ENCODE measurements around the gene H6PD. TPM values are rescaled to one million over a fixed set of nuclear protein-coding genes. Genes with fewer than 3 reads are reported as not detected.

The H6PD gene
- total and polyA plus RNA-seq, 2 experiments from 2014 or later: 1.2 to 4.7 TPM

DNA sequence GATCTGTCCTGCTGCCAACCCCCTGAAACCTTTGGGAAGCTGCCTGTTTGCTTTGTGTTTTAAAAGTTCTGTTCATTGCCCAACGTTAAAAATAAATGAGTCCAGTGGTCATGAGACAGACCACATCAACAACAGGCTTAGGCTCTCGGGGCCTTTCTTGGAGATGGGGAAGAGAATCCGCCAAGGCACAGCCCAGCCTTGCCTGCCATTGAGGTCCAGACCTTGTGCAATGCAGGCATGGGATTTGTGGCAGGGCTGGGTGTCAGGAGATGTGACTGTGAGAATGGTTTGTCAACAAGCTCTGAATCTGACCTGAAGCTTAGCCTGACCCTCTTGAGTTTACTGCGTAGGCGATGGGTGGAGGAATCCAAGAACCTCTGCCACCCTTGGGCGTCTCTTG is 62.3 kb downstream of the H6PD start:
- H3K36me3 ChIP-seq (ENCODE audit: insufficient read depth): no peaks in the 10 kb centered on the region
- H3K27ac Mint-ChIP-seq: no peak overlapping the region
- H3K4me2 ChIP-seq: no peak overlapping the region
- no peaks in the 10 kb centered on the region; the same call in 1 of the 2 replicates for H4K20me1 ChIP-seq (replicated peaks; ENCODE audit: insufficient read depth)
- no peak overlapping the region for H3K4me3 Mint-ChIP-seq
- TF ChIP-seq, protein P1, sequence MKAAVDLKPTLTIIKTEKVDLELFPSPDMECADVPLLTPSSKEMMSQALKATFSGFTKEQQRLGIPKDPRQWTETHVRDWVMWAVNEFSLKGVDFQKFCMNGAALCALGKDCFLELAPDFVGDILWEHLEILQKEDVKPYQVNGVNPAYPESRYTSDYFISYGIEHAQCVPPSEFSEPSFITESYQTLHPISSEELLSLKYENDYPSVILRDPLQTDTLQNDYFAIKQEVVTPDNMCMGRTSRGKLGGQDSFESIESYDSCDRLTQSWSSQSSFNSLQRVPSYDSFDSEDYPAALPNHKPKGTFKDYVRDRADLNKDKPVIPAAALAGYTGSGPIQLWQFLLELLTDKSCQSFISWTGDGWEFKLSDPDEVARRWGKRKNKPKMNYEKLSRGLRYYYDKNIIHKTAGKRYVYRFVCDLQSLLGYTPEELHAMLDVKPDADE (IDR thresholded peaks at IDR 0.05): no peak
- TF ChIP-seq STAT1 (IDR thresholded peaks at IDR 0.05; ENCODE audit: unreplicated experiment) (no peak), CREB1 (CRISPR knock-in tag; IDR thresholded peaks at IDR 0.05; ENCODE audit: low read depth) (no peak), ZNF114 (CRISPR knock-in tag; IDR thresholded peaks at IDR 0.05) (no peak), JUNB (IDR thresholded peaks at IDR 0.05; ENCODE audit: unreplicated experiment) (no peak), NANOG (IDR thresholded peaks at IDR 0.05; ENCODE audit: borderline replicate concordance) (no peak), EZH2 (IDR thresholded peaks at IDR 0.05; ENCODE audit: low read depth, unreplicated experiment) (no peak), ZNF331 (CRISPR knock-in tag; IDR thresholded peaks at IDR 0.05; ENCODE audit: low read depth) (no peak), EZH2phosphoT487 (IDR thresholded peaks at IDR 0.05; ENCODE audit: unreplicated experiment) (no peak)
- TF ChIP-seq, protein P2, sequence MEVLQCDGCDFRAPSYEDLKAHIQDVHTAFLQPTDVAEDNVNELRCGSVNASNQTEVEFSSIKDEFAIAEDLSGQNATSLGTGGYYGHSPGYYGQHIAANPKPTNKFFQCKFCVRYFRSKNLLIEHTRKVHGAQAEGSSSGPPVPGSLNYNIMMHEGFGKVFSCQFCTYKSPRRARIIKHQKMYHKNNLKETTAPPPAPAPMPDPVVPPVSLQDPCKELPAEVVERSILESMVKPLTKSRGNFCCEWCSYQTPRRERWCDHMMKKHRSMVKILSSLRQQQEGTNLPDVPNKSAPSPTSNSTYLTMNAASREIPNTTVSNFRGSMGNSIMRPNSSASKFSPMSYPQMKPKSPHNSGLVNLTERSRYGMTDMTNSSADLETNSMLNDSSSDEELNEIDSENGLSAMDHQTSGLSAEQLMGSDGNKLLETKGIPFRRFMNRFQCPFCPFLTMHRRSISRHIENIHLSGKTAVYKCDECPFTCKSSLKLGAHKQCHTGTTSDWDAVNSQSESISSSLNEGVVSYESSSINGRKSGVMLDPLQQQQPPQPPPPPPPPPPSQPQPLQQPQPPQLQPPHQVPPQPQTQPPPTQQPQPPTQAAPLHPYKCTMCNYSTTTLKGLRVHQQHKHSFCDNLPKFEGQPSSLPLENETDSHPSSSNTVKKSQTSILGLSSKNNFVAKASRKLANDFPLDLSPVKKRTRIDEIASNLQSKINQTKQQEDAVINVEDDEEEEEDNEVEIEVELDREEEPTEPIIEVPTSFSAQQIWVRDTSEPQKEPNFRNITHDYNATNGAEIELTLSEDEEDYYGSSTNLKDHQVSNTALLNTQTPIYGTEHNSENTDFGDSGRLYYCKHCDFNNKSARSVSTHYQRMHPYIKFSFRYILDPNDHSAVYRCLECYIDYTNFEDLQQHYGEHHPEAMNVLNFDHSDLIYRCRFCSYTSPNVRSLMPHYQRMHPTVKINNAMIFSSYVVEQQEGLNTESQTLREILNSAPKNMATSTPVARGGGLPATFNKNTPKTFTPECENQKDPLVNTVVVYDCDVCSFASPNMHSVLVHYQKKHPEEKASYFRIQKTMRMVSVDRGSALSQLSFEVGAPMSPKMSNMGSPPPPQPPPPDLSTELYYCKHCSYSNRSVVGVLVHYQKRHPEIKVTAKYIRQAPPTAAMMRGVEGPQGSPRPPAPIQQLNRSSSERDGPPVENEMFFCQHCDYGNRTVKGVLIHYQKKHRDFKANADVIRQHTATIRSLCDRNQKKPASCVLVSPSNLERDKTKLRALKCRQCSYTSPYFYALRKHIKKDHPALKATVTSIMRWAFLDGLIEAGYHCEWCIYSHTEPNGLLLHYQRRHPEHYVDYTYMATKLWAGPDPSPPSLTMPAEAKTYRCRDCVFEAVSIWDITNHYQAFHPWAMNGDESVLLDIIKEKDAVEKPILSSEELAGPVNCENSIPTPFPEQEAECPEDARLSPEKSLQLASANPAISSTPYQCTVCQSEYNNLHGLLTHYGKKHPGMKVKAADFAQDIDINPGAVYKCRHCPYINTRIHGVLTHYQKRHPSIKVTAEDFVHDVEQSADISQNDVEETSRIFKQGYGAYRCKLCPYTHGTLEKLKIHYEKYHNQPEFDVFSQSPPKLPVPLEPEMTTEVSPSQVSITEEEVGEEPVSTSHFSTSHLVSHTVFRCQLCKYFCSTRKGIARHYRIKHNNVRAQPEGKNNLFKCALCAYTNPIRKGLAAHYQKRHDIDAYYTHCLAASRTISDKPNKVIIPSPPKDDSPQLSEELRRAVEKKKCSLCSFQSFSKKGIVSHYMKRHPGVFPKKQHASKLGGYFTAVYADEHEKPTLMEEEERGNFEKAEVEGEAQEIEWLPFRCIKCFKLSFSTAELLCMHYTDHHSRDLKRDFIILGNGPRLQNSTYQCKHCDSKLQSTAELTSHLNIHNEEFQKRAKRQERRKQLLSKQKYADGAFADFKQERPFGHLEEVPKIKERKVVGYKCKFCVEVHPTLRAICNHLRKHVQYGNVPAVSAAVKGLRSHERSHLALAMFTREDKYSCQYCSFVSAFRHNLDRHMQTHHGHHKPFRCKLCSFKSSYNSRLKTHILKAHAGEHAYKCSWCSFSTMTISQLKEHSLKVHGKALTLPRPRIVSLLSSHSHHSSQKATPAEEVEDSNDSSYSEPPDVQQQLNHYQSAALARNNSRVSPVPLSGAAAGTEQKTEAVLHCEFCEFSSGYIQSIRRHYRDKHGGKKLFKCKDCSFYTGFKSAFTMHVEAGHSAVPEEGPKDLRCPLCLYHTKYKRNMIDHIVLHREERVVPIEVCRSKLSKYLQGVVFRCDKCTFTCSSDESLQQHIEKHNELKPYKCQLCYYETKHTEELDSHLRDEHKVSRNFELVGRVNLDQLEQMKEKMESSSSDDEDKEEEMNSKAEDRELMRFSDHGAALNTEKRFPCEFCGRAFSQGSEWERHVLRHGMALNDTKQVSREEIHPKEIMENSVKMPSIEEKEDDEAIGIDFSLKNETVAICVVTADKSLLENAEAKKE (CRISPR knock-in tag; IDR thresholded peaks at IDR 0.05): no peak
- TF ChIP-seq, protein P3, sequence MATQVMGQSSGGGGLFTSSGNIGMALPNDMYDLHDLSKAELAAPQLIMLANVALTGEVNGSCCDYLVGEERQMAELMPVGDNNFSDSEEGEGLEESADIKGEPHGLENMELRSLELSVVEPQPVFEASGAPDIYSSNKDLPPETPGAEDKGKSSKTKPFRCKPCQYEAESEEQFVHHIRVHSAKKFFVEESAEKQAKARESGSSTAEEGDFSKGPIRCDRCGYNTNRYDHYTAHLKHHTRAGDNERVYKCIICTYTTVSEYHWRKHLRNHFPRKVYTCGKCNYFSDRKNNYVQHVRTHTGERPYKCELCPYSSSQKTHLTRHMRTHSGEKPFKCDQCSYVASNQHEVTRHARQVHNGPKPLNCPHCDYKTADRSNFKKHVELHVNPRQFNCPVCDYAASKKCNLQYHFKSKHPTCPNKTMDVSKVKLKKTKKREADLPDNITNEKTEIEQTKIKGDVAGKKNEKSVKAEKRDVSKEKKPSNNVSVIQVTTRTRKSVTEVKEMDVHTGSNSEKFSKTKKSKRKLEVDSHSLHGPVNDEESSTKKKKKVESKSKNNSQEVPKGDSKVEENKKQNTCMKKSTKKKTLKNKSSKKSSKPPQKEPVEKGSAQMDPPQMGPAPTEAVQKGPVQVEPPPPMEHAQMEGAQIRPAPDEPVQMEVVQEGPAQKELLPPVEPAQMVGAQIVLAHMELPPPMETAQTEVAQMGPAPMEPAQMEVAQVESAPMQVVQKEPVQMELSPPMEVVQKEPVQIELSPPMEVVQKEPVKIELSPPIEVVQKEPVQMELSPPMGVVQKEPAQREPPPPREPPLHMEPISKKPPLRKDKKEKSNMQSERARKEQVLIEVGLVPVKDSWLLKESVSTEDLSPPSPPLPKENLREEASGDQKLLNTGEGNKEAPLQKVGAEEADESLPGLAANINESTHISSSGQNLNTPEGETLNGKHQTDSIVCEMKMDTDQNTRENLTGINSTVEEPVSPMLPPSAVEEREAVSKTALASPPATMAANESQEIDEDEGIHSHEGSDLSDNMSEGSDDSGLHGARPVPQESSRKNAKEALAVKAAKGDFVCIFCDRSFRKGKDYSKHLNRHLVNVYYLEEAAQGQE (IDR thresholded peaks at IDR 0.05; ENCODE audit: unreplicated experiment): no peak
- TF ChIP-seq, protein P4, sequence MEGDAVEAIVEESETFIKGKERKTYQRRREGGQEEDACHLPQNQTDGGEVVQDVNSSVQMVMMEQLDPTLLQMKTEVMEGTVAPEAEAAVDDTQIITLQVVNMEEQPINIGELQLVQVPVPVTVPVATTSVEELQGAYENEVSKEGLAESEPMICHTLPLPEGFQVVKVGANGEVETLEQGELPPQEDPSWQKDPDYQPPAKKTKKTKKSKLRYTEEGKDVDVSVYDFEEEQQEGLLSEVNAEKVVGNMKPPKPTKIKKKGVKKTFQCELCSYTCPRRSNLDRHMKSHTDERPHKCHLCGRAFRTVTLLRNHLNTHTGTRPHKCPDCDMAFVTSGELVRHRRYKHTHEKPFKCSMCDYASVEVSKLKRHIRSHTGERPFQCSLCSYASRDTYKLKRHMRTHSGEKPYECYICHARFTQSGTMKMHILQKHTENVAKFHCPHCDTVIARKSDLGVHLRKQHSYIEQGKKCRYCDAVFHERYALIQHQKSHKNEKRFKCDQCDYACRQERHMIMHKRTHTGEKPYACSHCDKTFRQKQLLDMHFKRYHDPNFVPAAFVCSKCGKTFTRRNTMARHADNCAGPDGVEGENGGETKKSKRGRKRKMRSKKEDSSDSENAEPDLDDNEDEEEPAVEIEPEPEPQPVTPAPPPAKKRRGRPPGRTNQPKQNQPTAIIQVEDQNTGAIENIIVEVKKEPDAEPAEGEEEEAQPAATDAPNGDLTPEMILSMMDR (conservative IDR thresholded peaks at IDR 0.05; ENCODE audit: low read depth in 2 of 2): no peak
- H3K27ac ChIP-seq (ENCODE audit: low read depth): no peak overlapping the region
- 0 out of 2 replicates have a peak, but pooled peaks cover 3% of the 10 kb centered on the region for H3F3A ChIP-seq (replicated peaks; ENCODE audit: low read depth)
- H3K4me1 Mint-ChIP-seq: peaks cover 11% of the 10 kb centered on the region; the same call in 2 of the 3 replicates
- no peak overlapping the region for H2AFZ ChIP-seq
- no peaks in the 10 kb centered on the region; the same call in 2 of the 3 replicates for H3K36me3 Mint-ChIP-seq (ENCODE audit: low read depth)
- H3K79me2 ChIP-seq (replicated peaks; ENCODE audit: insufficient read depth): no peaks in the 10 kb centered on the region
- H3K9me2 ChIP-seq (ENCODE audit: insufficient read depth): no peaks in the 10 kb centered on the region
- no peaks in the 10 kb centered on the region; the same call in 1 of the 2 replicates for H3K4me1 ChIP-seq (ENCODE audit: insufficient read depth)
- peaks cover 19% of the 10 kb centered on the region for H3K27me3 ChIP-seq (ENCODE audit: insufficient read depth)
- H3K9me3 Mint-ChIP-seq: no peaks in the 10 kb centered on the region
- DNase-seq (ENCODE audit: low spot score) (no peak), ATAC-seq (no peak)
- H3K4me3 ChIP-seq: no peak overlapping the region
- peaks cover 8% of the 10 kb centered on the region for H3K27me3 Mint-ChIP-seq (ENCODE audit: insufficient read depth, low read depth, poor library complexity)
